Measurements from ENCODE around the gene ABCC12.

GRCh38 chr16:48203974-48204824, 48.4 kb upstream of the ABCC12 start:
- TF ChIP-seq CTCF (IDR thresholded peaks at IDR 0.05; ENCODE audit: low read depth, low read length, missing input control) (no peak), ATF3 (IDR thresholded peaks at IDR 0.05) (peak; percentile 88), RAD21 (IDR thresholded peaks at IDR 0.05) (peak; percentile 48 to 63), GABPA (IDR thresholded peaks at IDR 0.05 in 1 of 2, conservative IDR thresholded peaks at IDR 0.05 in 1 of 2) (peak in 1 of 2 donors; percentile 56)
